ENCODE results near the gene CREB3L1. TPM values are rescaled to one million over a fixed set of nuclear protein-coding genes. Genes with fewer than 3 reads are reported as not detected.

Gene CREB3L1
- total and polyA plus RNA-seq, 2 donors from 2014 or later: 2.5 to 7.3 TPM

GRCh38 chr11:46308631-46309419 lies 31.4 kb downstream of the CREB3L1 start:
- H3K27ac ChIP-seq (ENCODE audit: low read depth in 2 of 2, low read length in 2 of 2): no peak overlapping the region
- H3K9me3 ChIP-seq (ENCODE audit: control insufficient read depth in 2 of 3, insufficient read depth in 1 of 3, low read length in 3 of 3): no peaks in the 10 kb centered on the region
- TF ChIP-seq, protein P1, sequence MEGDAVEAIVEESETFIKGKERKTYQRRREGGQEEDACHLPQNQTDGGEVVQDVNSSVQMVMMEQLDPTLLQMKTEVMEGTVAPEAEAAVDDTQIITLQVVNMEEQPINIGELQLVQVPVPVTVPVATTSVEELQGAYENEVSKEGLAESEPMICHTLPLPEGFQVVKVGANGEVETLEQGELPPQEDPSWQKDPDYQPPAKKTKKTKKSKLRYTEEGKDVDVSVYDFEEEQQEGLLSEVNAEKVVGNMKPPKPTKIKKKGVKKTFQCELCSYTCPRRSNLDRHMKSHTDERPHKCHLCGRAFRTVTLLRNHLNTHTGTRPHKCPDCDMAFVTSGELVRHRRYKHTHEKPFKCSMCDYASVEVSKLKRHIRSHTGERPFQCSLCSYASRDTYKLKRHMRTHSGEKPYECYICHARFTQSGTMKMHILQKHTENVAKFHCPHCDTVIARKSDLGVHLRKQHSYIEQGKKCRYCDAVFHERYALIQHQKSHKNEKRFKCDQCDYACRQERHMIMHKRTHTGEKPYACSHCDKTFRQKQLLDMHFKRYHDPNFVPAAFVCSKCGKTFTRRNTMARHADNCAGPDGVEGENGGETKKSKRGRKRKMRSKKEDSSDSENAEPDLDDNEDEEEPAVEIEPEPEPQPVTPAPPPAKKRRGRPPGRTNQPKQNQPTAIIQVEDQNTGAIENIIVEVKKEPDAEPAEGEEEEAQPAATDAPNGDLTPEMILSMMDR (IDR thresholded peaks at IDR 0.05; ENCODE audit: borderline replicate concordance, extremely low read depth, insufficient read depth): peak; percentile 94
- no peaks in the 10 kb centered on the region for H3K36me3 ChIP-seq (ENCODE audit: control insufficient read depth in 2 of 3, insufficient read depth in 3 of 3, low read length in 3 of 3)
- FAIRE-seq (no peak), DNase-seq (peak; percentile 62 to 85 (median 81))
- H3K4me3 ChIP-seq (ENCODE audit: low read length in 3 of 3): no peak overlapping the region
- H3K27me3 ChIP-seq (ENCODE audit: control insufficient read depth, insufficient read depth, low read length): no peaks in the 10 kb centered on the region
- H3K4me1 ChIP-seq (ENCODE audit: control insufficient read depth in 2 of 3, insufficient read depth in 2 of 3, low read depth in 1 of 3, low read length in 3 of 3): peaks cover 0 to 3% (median 0%) of the 10 kb centered on the region in 3 donors
- H3K9ac ChIP-seq (ENCODE audit: low read length in 3 of 3): no peak overlapping the region
- intact Hi-C loops (cut with DNase I): loop anchor here (5.0 kb wide), 1 partner anchor 67 kb away; no protein-coding TSS in a partner anchor

GRCh38 chr11:46309814-46310259 lies 32.4 kb downstream of the CREB3L1 start:
- Histone ChIP-seq H3K9ac (ENCODE audit: low read length in 3 of 3) (no peak overlapping the region), H3K4me1 (ENCODE audit: control insufficient read depth in 2 of 3, insufficient read depth in 2 of 3, low read depth in 1 of 3, low read length in 3 of 3) (peaks cover 0 to 3% (median 0%) of the 10 kb centered on the region in 3 donors), H3K27ac (ENCODE audit: low read depth in 2 of 2, low read length in 2 of 2) (no peak overlapping the region), H3K9me3 (ENCODE audit: control insufficient read depth in 2 of 3, insufficient read depth in 1 of 3, low read length in 3 of 3) (no peaks in the 10 kb centered on the region), H3K4me3 (ENCODE audit: low read length in 3 of 3) (no peak overlapping the region), H3K36me3 (ENCODE audit: control insufficient read depth in 2 of 3, insufficient read depth in 3 of 3, low read length in 3 of 3) (no peaks in the 10 kb centered on the region), H3K27me3 (ENCODE audit: control insufficient read depth, insufficient read depth, low read length) (no peaks in the 10 kb centered on the region)
- TF ChIP-seq, protein P1 (IDR thresholded peaks at IDR 0.05; ENCODE audit: borderline replicate concordance, extremely low read depth, insufficient read depth): no peak
- FAIRE-seq: no peak
- no peak for DNase-seq
- intact Hi-C loops (cut with DNase I): loop anchor here (5.0 kb wide), 1 partner anchor 68 kb away; no protein-coding TSS in a partner anchor

- intact Hi-C loops (cut with DNase I): no loop called here
- Histone ChIP-seq H3K9ac (ENCODE audit: low read length in 3 of 3) (no peak overlapping the region), H3K27me3 (ENCODE audit: control insufficient read depth, insufficient read depth, low read length) (no peaks in the 10 kb centered on the region), H3K36me3 (ENCODE audit: control insufficient read depth in 2 of 3, insufficient read depth in 3 of 3, low read length in 3 of 3) (no peaks in the 10 kb centered on the region), H3K4me3 (ENCODE audit: low read length in 3 of 3) (no peak overlapping the region), H3K27ac (ENCODE audit: low read depth in 2 of 2, low read length in 2 of 2) (no peak overlapping the region), H3K4me1 (ENCODE audit: control insufficient read depth in 2 of 3, insufficient read depth in 2 of 3, low read depth in 1 of 3, low read length in 3 of 3) (peaks cover 0 to 4% (median 0%) of the 10 kb centered on the region in 3 donors), H3K9me3 (ENCODE audit: control insufficient read depth in 2 of 3, insufficient read depth in 1 of 3, low read length in 3 of 3) (no peaks in the 10 kb centered on the region)
- no peak for FAIRE-seq
- TF ChIP-seq, protein P1 (IDR thresholded peaks at IDR 0.05; ENCODE audit: borderline replicate concordance, extremely low read depth, insufficient read depth): peak; percentile 83
- DNase-seq: peak in 4 of 5 donors; percentile 73 to 83 (median 80)
Measured at GRCh38 chr11:46315033-46315738, 37.7 kb downstream of the CREB3L1 start.

Measured in kidney (tissue), 14 donors.